ENCODE results near the gene ECEL1.

ECEL1 gene

DNA sequence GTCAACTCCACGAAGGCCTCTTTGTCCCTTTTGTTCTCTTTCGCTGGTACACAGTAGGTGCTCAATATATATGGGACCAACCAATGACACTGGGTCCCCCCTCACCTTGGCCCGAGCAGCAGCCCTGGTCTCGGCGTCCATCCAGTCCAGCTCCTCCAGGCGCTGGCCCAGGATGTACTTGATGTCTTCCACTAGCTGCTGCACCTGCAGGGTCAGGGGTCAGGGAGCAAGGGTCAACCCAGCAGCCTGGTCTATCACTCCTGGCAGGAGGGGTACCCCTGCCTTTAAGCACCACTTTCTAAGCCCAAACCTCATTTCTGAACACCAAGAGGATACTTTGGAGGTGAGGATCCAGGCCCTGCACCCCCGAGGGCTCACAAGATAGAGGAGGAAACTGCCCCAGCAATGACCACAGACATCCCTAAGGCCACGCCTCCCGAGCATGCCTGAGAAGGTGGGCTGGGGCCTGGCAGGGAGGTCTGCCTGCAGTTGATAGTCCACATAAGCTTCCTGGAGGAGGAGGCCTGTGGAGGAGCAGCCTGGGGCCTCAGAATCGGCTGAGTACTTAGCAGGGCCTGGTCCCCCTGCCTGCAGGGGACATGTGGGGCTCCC lies 4.2 kb downstream of the ECEL1 start:
- no peak for DNase-seq

DNA sequence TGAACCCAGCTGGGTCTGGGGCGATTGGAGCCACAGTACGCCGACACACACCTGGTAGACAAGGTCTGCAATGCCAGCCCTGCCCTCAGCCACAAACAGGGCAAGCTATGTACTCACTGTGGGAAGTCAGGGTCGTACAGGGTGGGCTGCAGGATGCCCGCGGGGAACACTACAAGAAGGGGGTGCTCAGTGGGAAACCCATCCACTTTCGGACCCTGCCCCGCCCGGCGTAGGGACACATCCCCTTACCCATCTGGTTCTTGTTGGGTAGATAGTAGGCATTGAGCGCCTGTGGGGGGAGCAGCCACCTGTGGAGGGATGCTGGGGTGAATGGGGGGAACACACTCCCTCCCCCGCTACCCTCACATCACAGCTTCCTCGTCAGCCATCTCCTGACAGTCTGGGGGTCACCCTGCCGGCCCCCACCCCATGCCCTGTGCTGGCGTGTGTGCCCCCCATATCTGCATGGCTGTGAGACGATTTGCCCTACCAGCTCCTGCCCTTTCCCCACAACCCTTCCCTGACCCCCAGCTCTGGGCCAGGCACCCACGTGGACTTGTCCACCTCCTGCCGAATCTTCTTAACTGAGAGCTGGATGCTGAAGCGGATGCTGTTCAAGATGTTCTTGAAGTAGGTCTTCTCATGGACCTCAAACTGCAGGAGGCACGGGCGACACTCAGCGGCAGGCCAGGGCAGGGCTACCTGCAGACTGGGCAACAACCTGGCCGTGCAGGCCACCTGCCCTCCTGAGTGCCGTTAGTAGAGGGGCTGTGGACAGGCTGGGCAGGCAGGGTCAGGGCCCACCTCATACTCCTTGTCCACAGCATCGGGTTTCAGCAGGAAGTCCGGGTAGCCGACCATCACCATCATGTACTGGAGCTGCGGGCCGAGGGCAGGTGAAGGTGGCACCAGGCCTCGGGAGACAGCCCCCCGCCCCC lies 5.1 kb downstream of the ECEL1 start:
- DNase-seq = no peak

DNA sequence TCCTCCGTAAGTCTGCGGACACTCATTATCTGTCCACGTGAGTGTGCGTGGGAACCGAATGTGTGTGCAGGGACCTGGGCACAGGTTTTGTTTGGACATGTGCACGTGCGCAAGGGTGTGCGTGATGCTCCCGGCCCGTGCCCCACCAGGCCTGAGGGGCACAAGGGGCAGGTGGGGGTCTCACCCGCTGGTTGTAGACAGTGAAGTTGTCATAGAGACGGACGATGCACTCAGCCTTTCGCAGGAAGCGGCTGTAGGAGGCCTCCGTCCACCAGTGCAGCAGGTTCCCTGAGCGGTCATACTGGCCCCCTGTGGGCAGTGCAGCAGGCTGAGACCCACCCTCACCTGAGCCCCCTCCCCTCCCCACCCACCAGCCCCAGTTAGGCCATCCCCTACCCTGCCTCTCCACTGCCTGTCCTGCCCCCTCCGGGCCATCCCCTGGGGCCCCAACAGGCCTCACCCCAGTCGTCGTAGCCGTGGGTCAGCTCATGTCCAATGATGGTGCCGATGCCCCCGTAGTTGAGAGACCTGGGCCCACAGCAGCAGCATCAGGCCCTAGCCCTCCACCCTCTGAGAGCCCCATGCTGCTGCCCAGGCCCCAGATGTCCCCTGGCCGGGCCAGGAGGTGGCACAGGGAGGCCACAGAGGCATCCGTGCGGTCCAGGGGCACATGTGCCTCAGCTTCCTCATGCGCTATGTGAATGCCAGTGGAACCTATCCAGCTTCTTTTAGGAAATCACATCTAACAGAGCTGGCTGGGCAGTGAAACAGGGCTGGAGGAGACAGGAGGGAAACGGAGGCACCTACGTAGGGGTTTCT lies 6.1 kb downstream of the ECEL1 start:
- no peak for DNase-seq

DNA sequence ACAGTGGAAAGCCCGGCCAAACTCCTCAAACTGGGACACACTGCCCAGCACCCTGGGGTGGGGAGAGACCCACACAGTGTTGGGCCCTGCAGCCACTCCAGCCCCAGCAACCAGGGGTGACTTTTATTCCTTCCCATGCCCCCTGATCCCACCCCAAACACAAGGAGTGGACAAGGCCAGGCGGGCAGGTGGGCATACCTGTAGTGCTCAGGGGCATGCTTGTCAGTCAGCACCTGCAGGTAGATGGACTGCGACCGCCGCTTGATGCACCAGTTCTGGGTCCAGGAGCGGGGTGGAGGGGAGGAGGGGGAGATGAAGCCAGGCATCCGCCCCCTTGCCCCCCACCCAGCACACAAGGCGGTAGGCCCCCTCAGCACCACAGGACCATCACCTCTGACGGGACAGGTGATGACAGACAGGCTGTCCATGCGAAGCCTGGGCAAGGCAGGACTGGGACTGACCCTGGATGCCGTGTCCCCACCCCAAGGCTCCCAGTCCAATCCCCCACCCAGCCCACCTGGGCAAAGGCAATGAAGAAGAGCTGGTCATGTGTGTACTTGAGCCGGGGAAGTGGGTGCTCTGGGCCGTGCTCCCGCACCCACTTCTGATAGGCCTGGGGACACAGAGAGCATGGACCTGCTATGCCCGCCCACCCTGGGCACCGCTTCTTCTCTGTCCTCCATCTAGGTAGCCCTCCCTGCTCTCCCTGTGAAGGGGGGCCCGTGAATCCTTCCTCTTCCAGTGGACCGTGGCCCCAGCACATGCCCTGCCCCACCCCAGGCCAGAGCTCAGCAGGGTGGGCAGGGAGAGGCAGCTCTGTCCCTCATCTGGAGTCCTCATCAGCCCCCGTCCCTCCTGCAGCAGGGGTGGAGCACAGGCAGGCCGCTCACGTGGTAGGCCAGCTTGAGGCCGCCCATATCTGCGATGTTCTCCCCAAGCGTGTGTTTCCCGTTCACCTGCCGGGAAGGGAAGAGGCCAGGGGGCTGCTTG lies 7.1 kb downstream of the ECEL1 start:
- DNase-seq = no peak

DNA sequence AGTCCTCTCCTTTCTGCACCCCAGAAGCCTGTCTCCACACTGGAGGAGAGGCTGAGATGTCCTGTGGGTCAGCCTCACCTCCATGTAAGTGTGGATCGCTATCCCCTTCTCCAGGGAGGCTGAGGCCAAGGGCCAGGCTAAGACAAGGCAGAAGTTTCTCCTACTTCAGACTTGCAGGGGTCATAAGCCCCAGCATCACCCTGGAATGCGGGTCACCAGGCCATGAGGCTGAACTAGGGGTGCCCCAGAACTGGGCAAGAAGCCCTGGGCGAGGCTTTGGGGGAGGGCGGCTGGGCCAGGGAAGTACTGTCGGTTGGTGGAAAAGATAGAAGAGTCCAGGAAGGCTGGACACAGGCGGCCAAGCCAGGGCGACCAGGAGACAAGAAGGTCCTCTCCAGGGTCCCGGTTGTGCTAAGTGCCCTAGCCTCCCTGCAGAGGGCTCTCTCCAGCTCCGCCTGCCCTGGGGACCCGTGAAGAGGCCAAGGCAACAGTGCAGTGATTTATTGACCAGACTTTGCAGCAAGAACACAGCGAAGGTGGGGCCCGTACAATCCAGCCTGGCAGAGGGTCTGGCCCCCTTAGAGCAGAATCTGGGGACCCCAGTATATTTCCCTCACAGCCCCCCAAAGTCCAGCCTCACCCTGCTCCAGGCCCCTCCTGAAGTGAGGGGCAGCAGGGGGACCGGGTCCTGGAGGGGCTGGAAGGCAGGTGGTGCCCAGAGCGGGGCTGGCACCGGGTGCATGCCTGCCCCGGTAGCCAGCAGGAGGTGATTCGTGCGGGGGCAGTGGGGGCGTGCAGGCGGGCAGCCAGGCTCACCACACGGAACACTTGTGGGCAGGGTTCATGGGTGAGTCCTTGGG lies 8.1 kb downstream of the ECEL1 start:
- no peak for DNase-seq

DNA sequence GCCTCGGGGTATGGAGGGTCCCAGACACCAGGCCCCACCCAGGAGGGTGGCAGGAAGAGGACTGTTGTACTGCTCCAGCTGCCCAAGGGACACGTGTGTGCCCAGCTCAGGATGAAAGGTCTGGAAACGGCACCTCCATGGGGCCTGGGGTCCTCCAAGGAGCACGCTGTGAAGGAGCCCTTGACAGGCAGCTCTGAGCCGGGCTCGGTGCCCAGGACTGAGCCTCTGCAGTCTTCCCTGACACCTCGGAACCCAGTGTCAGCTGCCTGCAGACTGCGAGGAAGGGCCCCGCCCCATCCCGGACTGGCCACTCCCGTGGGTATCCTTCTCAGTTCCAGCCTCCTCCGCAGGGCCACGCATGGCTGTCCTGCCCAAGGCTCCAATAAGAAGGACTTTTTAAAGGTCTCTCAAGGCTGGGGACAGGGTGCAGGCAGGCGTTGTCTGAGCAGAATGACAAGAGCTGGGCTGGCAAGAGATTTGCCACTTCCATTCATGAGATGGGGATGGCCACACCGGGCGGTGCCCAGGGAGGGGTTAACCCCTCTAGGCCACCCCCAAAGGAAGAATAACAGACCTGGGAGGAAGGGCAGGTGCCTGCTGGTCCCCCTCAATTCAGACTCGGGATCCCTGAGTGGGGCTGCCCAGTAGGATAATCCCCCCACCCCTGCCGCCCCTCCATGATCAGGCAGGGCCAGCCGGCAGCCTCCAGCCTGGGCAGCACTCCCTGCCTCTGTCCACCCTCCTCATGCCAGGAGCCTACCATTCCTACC lies 8.9 kb downstream of the ECEL1 start:
- DNase-seq = no peak

DNA sequence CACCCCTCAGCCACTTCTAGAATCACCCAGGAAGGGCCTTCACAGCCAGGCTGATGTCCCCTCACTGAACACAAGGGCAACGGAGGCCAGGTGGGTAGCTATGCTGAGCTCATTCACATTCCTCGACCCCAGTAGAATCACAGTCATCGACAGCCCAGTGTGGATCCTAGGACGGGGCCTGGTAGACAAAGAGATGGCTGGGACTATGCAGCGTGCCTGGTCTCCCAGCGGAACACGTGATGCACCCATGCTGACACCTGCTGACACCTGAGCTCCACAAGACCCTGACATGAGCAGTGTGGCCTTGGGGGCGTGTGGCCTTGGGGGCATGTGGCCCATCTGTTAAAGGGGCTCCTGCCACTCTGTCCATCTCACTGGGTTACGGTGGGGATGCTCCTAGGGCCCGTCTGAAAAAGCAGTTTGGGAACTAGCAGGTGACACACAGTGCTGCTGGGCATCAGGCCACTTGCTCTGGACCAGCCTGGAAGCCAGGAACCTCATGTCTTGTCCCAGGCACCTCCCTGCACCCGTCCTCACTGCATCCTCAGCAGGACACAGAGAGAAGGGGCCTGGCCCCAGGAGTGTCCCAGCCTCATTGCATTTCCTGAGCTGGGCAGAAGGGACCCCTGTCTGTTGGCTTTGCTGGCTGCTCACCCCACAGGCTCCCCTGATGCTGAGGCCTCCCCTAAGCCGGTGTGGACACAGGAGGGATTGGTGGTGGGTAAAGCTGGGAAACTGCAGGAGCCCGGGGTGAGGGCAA lies 9.7 kb downstream of the ECEL1 start:
- no peak for DNase-seq

DNA sequence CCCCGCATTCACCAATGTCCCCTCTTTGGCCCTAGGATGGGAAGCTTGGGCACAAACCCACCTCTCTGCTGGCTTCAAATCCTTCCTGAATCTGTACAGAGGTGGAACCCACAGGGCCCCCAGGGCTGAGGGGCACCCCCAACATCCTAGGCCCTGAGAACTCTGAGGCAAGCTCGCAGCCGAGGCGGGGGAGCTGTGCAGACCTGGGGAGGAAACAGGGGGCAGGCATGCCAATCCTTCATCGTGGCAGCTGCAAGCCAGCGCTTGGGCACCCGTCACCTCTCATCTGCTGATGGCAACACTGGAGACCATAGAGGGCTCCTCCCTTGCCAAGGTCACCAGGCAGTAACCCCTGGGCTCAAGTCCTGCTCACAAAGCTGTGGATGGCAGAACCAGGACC lies 10.8 kb downstream of the ECEL1 start:
- no peak for DNase-seq

DNA sequence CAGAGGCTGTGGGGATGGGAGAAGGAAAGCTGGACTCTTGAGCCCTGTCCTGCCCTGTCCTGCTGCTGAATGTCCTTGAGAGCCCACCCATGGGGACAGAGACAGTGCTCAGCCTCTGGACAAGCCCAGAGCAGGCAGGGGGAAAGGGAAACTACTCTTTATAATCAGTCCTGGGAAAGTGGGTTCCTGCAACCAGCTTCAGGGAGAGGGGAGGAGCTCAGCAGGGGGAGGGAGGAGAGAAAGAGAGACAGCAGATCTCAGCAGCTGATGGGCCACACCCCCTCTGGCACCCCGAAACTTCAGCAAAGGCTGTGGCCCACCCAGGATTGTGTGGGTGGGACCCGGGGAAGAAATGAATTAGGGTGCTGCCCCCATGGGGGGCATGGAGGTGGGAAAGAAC lies 11.6 kb downstream of the ECEL1 start:
- DNase-seq = no peak

DNA sequence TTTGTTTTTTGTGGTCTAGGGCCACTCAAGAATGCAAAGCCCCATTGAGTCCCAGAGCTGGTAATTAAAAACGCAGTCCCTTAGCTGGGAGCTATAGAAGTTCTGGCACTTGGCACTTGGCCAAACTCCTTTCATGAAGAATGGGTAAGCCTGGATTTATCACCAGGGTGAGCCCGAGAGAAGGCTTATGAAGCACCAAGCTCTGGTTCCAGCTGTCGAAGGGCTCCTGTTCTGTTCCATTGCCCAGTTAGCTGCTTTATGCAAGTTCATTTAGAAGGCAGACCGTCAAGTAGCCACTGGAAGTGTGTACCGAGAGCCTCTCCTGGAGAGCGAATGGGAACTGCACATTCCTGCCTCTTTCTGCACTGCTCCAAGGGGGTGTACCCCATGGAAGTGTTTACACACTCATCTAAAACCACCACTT lies 14.2 kb downstream of the ECEL1 start:
- DNase-seq = no peak

DNA sequence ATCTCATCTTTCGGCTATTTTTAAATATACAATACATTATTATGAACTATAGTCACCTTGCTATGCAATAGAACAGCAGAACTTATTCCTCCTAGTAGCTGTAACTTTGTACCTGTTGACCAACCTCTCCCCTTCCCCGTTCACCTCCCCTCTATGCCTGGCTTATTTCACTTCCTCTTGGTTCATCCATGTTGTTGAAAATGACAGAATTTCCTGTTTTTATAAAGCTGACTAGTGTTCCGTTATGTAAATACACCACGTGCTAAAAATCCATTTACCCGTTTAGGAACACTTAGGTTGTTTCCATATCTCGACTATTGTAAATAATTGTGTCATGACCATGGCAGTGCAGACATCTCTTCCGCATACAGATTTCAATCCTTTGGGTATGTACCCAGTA lies 21.4 kb downstream of the ECEL1 start:
- DNase-seq = no peak

DNA sequence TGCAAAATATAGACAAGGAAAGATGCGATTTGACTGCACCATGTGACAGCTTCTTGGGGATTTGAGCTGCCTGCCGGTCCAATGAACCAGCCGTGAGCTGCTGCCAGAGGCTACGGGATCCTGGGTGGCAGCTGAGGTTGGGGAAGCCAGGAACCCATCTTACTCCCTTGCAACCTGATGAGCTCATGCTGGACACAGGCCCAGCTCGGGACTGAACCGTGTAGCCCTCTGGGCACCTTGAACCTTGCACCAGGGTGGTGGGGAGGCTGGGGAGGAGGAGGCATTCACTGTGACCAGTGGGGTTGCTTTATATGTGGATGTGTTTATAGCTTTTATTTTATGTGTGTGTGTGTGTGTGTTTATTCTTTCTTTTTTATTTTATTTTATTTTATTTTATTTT lies 22.6 kb downstream of the ECEL1 start:
- no peak for DNase-seq

DNA sequence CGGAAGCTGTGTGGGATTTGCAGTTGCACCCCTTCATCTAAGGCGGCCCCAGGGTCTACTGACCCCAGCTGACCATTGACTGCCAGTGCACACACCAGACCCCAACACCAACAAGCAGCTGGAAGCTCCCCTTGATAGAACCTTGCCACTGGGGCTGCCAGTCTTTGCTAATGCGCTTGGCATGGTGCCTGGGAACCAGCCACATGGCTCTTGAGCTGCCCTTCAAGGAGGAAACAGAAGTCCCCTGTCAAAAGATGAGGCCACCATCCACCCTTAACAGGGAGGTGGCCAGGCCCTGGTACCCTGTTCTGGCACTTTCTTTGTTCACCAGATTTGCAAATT lies 23.1 kb downstream of the ECEL1 start:
- DNase-seq = no peak

DNA sequence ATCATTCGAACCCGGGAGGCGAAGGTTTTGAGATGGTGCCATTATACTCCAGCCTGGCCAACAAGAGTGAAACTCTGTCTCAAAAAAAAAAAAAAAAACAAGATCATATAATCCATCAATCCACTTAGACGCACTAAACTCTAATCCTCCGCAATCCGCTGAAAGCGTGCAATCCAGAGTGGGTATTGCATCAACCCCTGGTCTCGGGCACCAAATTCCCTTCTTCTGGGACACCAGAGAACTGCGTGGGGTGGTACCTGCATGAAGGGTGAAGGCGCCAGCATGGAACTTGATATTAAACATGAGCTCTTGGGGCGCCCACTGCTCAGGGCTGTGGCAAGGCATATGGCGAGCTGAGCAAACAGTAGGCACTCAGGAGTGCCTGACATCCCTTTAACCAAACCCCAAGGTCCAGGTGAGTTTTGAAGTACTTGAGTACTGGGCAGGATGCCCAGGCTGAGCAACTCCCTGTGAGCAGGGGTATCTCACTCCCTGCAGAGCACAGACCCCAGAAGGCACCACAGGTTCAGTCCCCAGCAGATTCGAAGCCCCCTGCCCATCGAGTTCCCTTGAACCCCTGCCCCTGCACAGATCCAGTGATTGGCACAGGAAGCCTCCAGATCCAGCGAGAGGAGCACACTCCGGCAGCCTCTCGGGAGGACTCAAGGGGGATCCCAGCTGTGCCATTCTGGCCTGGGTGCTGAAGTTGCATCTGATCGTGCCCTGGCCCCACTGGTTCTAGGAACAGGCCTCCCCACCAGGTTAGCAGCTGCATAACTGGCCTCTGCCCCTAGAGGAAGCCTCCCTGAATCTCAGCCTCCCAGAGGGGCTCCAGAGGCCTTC lies 23.7 kb downstream of the ECEL1 start:
- no peak for DNase-seq

DNA sequence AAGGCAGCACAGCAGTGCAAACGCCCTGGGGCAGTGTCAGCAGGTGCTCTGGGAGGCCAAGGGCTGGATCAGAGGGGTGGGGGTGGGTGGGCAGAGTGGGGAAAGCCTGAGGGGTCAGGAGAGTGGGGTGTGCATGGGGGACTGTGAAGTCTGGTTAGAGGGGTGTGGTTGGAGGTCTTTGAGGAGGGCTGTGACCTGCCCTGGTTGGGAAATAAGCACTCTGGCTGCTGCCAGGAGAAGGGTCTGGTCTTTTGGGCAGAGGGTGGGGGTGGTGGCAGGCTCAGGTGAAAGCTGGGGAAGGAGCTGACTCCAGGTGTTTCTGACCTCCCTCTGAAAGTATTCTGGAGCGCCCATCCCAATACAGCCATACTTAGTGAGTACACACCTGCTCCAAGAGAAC lies 27.5 kb downstream of the ECEL1 start:
- no peak for DNase-seq

DNA sequence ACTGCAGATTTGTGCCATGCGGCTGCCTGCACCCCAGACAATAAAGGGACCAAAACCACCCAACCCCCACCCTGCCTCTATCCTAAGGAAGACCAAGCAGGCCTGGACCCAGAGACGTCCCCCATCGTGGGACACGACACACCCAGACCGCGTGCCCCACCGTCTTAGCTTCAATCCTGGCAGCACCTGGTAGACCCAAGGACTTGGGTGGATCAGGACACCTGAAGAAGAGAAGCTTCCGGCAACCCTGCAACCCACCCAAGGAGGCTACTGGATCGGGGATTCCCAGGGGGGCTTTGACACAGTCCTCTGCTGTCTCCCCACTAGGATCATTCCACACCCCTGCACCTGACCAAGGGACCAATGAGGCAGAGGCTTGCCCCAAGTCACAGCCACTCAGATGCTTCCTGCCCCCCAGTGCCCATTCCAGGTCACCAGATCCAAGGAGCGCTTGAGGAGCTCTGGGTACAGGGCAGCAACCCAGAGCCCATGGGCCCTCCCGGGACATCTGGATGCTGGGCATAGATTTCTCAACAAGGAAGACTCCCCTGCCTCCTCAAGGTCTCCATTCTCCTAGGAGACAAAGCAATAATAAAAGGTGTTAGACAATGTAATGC lies 28.1 kb downstream of the ECEL1 start:
- DNase-seq = no peak

DNA sequence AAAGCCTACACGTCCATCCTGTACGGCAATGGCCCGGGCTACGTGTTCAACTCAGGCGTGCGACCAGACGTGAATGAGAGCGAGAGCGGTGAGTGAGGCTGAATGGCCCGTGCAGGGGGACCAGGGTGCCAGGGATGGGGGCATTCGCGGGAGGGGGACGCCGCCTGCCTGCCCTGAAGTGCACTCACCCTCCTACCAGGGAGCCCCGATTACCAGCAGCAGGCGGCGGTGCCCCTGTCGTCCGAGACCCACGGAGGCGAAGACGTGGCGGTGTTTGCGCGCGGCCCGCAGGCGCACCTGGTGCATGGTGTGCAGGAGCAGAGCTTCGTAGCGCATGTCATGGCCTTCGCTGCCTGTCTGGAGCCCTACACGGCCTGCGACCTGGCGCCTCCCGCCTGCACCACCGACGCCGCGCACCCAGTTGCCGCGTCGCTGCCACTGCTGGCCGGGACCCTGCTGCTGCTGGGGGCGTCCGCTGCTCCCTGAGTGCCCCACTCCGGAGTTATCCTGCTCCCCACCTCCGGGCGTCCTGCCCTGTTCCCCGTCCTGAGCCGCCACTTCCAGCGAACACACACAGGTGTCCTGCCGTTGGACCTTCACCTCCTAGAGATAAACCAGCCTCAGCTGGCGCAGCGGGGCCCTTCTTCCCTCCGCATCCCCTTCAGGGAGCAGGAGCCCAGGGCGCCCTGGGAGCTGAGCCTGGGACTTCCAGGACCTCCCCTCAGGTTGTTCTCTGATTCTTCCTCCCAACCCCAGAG lies 28.8 kb downstream of the ECEL1 start:
- no peak for DNase-seq
